Small intestine (tissue), 7 donors: ENCODE results near the gene SCLY. TPM values are rescaled to one million over a fixed set of nuclear protein-coding genes. Genes with fewer than 3 reads are reported as not detected.
"Not testable (repeated sequence)": the region's sequence is repeated elsewhere in the genome, so short reads cannot be mapped to it uniquely, and the experiment has no call there.

Source experiments
- DNase-seq, 2 donors: peaks; one replicate each; pipeline versions ENCODE4 v3.0.0 to v3.0.0-alpha.2; 2013
- FAIRE-seq: peaks from 2 replicates; lab custom pipeline; 2012; peaks lifted over from hg19 to GRCh38; lab: Jason Lieb, UNC
- H3K27ac ChIP-seq, 3 donors: one replicate each; pipeline ENCODE4 v1.5.1; 2013; ENCODE audit warnings: low read length in 2 of 3, mild to moderate bottlenecking in 2 of 3, control low read depth in 1 of 3, inconsistent platforms in 1 of 3, low read depth in 1 of 3, moderate library complexity in 1 of 3
- H3K27me3 ChIP-seq, 3 donors: one replicate each; pipeline ENCODE4 v1.6.1; 2013; ENCODE audit warnings: low read length in 3 of 3, inconsistent platforms in 1 of 3; ENCODE audit not compliant: control insufficient read depth in 3 of 3, insufficient read depth in 3 of 3
- H3K36me3 ChIP-seq, 3 donors: one replicate each; pipeline ENCODE4 v1.6.1; 2013; ENCODE audit warnings: low read length in 3 of 3, inconsistent platforms in 1 of 3, low read depth in 1 of 3, mild to moderate bottlenecking in 1 of 3, moderate library complexity in 1 of 3; ENCODE audit not compliant: control insufficient read depth in 3 of 3, insufficient read depth in 2 of 3
- H3K4me1 ChIP-seq, 3 donors: one replicate each; pipeline ENCODE4 v1.6.1; 2013; ENCODE audit warnings: low read length in 2 of 3, inconsistent platforms in 1 of 3, low read depth in 1 of 3, mild to moderate bottlenecking in 1 of 3, moderate library complexity in 1 of 3; ENCODE audit not compliant: control insufficient read depth in 3 of 3, insufficient read depth in 2 of 3
- H3K4me3 ChIP-seq, 3 donors: one replicate each; pipeline ENCODE4 v1.5.1; 2013; ENCODE audit warnings: low read length in 3 of 3, control low read depth in 1 of 3, inconsistent platforms in 1 of 3, low read depth in 1 of 3, mild to moderate bottlenecking in 1 of 3, moderate library complexity in 1 of 3
- H3K9me3 ChIP-seq, 2 donors: one replicate each; pipeline ENCODE4 v1.6.1; 2013; ENCODE audit warnings: low read depth in 1 of 2, low read length in 1 of 2; ENCODE audit not compliant: control insufficient read depth in 2 of 2, insufficient read depth in 1 of 2
- WGBS, 3 donors: extraction: QIAGEN DNeasy Blood & Tissue Kit; methylation state at CpG; one replicate each; pipeline ENCODE4 v1.1.7; 2013; 5-methylcytosine and 5-hydroxymethylcytosine counted together
- polyA plus RNA-seq, 4 donors: library from polyadenylated mRNA; stranded (reverse) in 3 of 4; unstranded in 1 of 4; fragments of 200-250 nt in 3 of 4; fragments of 120-200 nt in 1 of 4; gene quantifications; one replicate each; pipeline versions ENCODE4 v1.2.1 to v1.2.3, GENCODE V29; 2013
- donor health status: healthy with polysubstance abuse.
- donor health status: control.
- donor health status: control.
- donor health status: Bipolar disorder and iron deficiency.
- donor health status: healthy.

Gene SCLY
- polyA plus RNA-seq, 4 donors, result 12.7 to 28.8 (median 23.7) TPM

- FAIRE-seq, result no peak
- H3K27me3 ChIP-seq, result no peaks in the 10 kb centered on the region
Measured at GRCh38 chr2:238031751-238032150, 29.1 kb upstream of the SCLY start.

GRCh38 chr2:238032755-238033337, 28.0 kb upstream of the SCLY start:
- FAIRE-seq (no peak), DNase-seq (no peak)
- Histone ChIP-seq H3K4me1 (no peaks in the 10 kb centered on the region), H3K4me3 (no peak overlapping the region), H3K9me3 (no peaks in the 10 kb centered on the region), H3K27ac (no peak overlapping the region), H3K36me3 (peaks cover 2 to 61% (median 9%) of the 10 kb centered on the region in 3 donors), H3K27me3 (no peaks in the 10 kb centered on the region)
- 64 to 72% (median 69%) methylated on average over 4 of the region's 4 CpGs for whole genome bisulfite sequencing, 3 donors

More at GRCh38 chr2:238031751-238032150, 29.1 kb upstream of the SCLY start:
- H3K4me1 ChIP-seq, result no peaks in the 10 kb centered on the region
- H3K27ac ChIP-seq, result no peak overlapping the region
- no peak for DNase-seq
- 95 to 97% (median 96%) methylated on average over 4 of the region's 4 CpGs for WGBS, 3 donors
- H3K36me3 ChIP-seq, result peaks cover 2 to 60% (median 9%) of the 10 kb centered on the region in 3 donors
- H3K4me3 ChIP-seq, result no peak overlapping the region
- no peaks in the 10 kb centered on the region for H3K9me3 ChIP-seq

- H3K27ac ChIP-seq, H3K4me3 ChIP-seq, H3K27me3 ChIP-seq, DNase-seq, FAIRE-seq, H3K9me3 ChIP-seq, H3K4me1 ChIP-seq: not testable (repeated sequence)
- WGBS, 3 donors, result 95 to 99% (median 97%) methylated on average over 9 of the region's 9 CpGs
- peaks cover 5 to 69% (median 9%) of the 10 kb centered on the region in 3 donors for H3K36me3 ChIP-seq
Measured at GRCh38 chr2:238033991-238034390, 26.8 kb upstream of the SCLY start.

- Histone ChIP-seq H3K4me3 (no peak overlapping the region), H3K27ac (no peak overlapping the region), H3K4me1 (no peaks in the 10 kb centered on the region), H3K36me3 (peaks cover 3 to 71% (median 9%) of the 10 kb centered on the region in 3 donors), H3K27me3 (no peaks in the 10 kb centered on the region), H3K9me3 (no peaks in the 10 kb centered on the region)
- DNase-seq, result no peak
- WGBS, 3 donors, result 98 to 99% (median 99%) methylated on average over 8 of the region's 8 CpGs
- FAIRE-seq, result no peak
Measured at GRCh38 chr2:238038203-238038602, 22.6 kb upstream of the SCLY start.

DNA sequence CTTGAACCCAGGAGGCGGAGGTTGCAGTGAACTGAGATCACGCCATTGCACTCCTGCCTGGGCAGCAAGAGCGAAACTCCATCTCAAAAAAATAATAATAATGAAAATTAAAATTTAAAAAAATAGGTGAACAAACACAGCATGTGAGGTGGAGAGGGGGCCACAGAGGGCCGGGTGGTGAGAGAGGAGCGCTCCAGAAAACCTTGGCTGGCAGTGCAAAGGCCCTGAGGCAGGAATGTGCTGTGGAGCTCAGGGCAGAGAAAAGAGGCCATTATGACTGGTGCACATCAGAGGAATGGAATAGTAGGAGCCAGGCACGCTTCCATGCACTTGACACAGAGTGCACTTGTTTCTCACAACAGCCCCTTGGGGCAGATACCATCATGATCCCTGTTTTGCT, 21.6 kb upstream of the SCLY start:
- FAIRE-seq, result no peak
- WGBS, 3 donors, result 86 to 89% (median 89%) methylated on average over 6 of the region's 6 CpGs
- H3K4me1 ChIP-seq, result no peaks in the 10 kb centered on the region
- peaks cover 0 to 68% (median 9%) of the 10 kb centered on the region in 3 donors for H3K36me3 ChIP-seq
- H3K27ac ChIP-seq, result no peak overlapping the region
- no peaks in the 10 kb centered on the region for H3K9me3 ChIP-seq
- no peak for DNase-seq
- no peak overlapping the region for H3K4me3 ChIP-seq
- no peaks in the 10 kb centered on the region for H3K27me3 ChIP-seq

DNA sequence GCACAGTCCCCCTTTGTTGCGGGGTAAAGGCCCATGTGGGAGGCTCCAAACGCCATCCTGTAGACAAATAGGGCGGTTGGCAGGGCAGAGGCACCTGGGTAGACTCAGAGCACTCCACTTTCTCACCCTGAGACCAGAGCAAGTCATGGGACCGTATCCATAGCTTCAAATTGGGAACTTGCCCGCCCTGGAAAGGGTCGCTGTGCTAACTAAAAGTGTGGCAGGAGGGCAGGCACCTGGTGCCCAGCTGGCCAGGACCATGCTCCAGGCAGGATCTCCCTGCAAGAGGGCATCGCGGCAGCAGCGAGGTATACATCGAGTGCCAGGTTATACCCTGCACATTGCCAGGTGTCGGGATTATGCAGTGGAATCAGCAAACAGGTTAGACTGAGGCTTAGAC, 20.8 kb upstream of the SCLY start:
- DNase-seq (no peak), FAIRE-seq (no peak)
- 96 to 98% (median 97%) methylated on average over 11 of the region's 11 CpGs for WGBS, 3 donors
- Histone ChIP-seq H3K36me3 (peaks cover 0 to 68% (median 9%) of the 10 kb centered on the region in 3 donors), H3K9me3 (no peaks in the 10 kb centered on the region), H3K4me3 (no peak overlapping the region), H3K27me3 (no peaks in the 10 kb centered on the region), H3K27ac (no peak overlapping the region), H3K4me1 (no peaks in the 10 kb centered on the region)

DNA sequence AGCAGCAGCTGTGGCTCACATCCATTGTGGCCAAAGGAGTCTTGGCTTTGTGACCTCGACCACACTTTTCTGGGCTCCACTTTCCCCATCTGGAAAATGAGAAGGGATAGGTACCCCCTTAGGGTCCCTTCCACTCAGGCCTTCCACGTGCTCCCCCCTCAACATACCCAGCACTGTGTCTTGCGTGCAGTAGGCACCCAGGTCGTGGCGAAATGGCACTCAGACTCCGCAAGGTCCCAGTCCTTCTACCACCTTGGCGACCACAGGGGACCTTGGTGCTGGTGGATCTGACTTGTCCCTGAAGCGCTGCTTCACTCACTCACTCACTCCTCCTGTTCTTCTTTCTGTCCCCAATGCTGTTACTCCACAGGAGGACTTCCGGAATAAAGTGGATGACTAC, 19.9 kb upstream of the SCLY start:
- H3K36me3 ChIP-seq, result peaks cover 0 to 65% (median 11%) of the 10 kb centered on the region in 3 donors
- no peak for FAIRE-seq
- no peaks in the 10 kb centered on the region for H3K27me3 ChIP-seq
- H3K4me3 ChIP-seq, result no peak overlapping the region
- 90 to 95% (median 92%) methylated on average over 9 of the region's 9 CpGs for WGBS, 3 donors
- no peak for DNase-seq
- H3K27ac ChIP-seq, result no peak overlapping the region
- H3K4me1 ChIP-seq, result no peaks in the 10 kb centered on the region
- H3K9me3 ChIP-seq, result no peaks in the 10 kb centered on the region

DNA sequence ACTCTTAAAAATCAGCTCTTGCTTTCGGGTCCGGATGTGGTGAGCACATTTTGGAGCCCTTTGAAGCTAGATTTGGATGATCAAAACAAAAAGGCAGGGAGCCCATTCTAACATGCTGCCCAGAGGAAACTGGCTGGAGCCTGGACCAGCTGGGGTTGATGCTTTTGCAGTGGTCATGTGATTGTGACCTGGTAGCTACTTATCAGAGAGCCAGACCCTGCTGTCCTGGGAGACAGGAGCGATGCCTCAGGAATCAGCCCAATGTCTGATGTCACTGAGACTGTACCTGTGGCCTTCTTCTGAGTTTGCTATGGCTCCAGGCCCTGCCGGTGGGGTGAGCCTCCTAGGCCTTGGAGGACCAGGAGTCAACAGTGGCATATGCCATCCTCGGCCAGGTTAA, 18.7 kb upstream of the SCLY start:
- H3K27me3 ChIP-seq, result no peaks in the 10 kb centered on the region
- 95 to 97% (median 96%) methylated on average over 5 of the region's 5 CpGs for WGBS, 3 donors
- peaks cover 0 to 65% (median 13%) of the 10 kb centered on the region in 3 donors for H3K36me3 ChIP-seq

More for the DNA sequence above, 18.7 kb upstream of the SCLY start:
- Histone ChIP-seq H3K27ac (no peak overlapping the region), H3K9me3 (no peaks in the 10 kb centered on the region), H3K4me3 (no peak overlapping the region), H3K4me1 (no peaks in the 10 kb centered on the region)
- no peak for FAIRE-seq
- DNase-seq, result no peak
